Vagina (tissue), 2 donors: ENCODE measurements around the gene SIGLEC12. TPM values are rescaled to one million over a fixed set of nuclear protein-coding genes. Genes with fewer than 3 reads are reported as not detected.
A peak's percentile ranks its signal among the peaks of the same experiment; 100 is the strongest.

Experiments used
- DNase-seq, 2 donors: peaks; one replicate each; pipeline ENCODE4 v3.0.0-alpha.2; 2017; ENCODE audit errors: extremely low spot score in 2 of 2
- H3K27ac ChIP-seq: fragments of 200-600 bp; sonication (generic); one replicate; pipeline ENCODE4 v1.5.1; 2019
- H3K27me3 ChIP-seq: fragments of 200-600 bp; sonication (generic); one replicate; pipeline ENCODE4 v1.5.1; 2019
- H3K36me3 ChIP-seq, 2 donors: fragments of 200-600 bp; sonication (generic); one replicate each; pipeline ENCODE4 v1.5.1; 2017 to 2019
- H3K4me1 ChIP-seq: fragments of 200-600 bp; sonication (generic); one replicate; pipeline ENCODE4 v1.5.1; 2019
- H3K4me3 ChIP-seq, 2 donors: fragments of 200-600 bp; sonication (generic); 1 replicate in 1 of 2; 2 replicates in 1 of 2; pipeline ENCODE4 v1.5.1; 2016 to 2019
- H3K9me3 ChIP-seq: fragments of 200-600 bp; sonication (generic); one replicate; pipeline ENCODE4 v1.5.1; 2019
- POLR2A ChIP-seq, 2 donors: fragments of 450-650 bp; IDR thresholded peaks; one replicate each; pipeline ENCODE4 v1.6.1; 2017; ENCODE audit warnings: antibody characterized with exemption in 2 of 2, mild to moderate bottlenecking in 2 of 2, moderate library complexity in 2 of 2
- POLR2AphosphoS5 ChIP-seq, 2 donors: sonication (generic); formaldehyde crosslinking; IDR thresholded peaks; one replicate each; pipeline ENCODE4 v1.9.0; 2017; ENCODE audit warnings: antibody characterized with exemption in 2 of 2, mild to moderate bottlenecking in 2 of 2, low read depth in 1 of 2; ENCODE audit not compliant: insufficient read depth in 1 of 2
- intact Hi-C: fragments of 100-400 bp; cut with DNase I; formaldehyde crosslinking; loops from one replicate; pipeline ENCODE4 v1.15.1; 2023
- total RNA-seq: library from RNA; depleted of rRNA; stranded (reverse); fragments of >200 nt; gene quantifications from one replicate; pipeline ENCODE4 v1.2.3, GENCODE V29; 2016
- TF ChIP-seq, protein P1 (sequence below), 3 experiments: fragments of 450-650 bp in 2 of 3; fragments of 200-600 bp in 1 of 3; sonication (generic) in 1 of 3; IDR thresholded peaks; one replicate each; pipeline ENCODE4 v1.5.1; 2017 to 2019; ENCODE audit warnings: antibody characterized with exemption in 3 of 3, mild to moderate bottlenecking in 2 of 3, moderate library complexity in 2 of 3

The SIGLEC12 gene
- total RNA-seq, 1 donor from 2014 or later = not detected

- H3K9me3 ChIP-seq = no peaks in the 10 kb centered on the region
- intact Hi-C loops = loop anchor here (10.0 kb wide), 1 partner anchor 307 kb away; no protein-coding TSS in a partner anchor
- TF ChIP-seq POLR2A (IDR thresholded peaks at IDR 0.05) (no peak), POLR2AphosphoS5 (IDR thresholded peaks at IDR 0.05; ENCODE audit: insufficient read depth in 1 of 2, low read depth in 1 of 2) (no peak)
- TF ChIP-seq, protein P1, sequence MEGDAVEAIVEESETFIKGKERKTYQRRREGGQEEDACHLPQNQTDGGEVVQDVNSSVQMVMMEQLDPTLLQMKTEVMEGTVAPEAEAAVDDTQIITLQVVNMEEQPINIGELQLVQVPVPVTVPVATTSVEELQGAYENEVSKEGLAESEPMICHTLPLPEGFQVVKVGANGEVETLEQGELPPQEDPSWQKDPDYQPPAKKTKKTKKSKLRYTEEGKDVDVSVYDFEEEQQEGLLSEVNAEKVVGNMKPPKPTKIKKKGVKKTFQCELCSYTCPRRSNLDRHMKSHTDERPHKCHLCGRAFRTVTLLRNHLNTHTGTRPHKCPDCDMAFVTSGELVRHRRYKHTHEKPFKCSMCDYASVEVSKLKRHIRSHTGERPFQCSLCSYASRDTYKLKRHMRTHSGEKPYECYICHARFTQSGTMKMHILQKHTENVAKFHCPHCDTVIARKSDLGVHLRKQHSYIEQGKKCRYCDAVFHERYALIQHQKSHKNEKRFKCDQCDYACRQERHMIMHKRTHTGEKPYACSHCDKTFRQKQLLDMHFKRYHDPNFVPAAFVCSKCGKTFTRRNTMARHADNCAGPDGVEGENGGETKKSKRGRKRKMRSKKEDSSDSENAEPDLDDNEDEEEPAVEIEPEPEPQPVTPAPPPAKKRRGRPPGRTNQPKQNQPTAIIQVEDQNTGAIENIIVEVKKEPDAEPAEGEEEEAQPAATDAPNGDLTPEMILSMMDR (IDR thresholded peaks at IDR 0.05) = no peak
- H3K36me3 ChIP-seq = no peaks in the 10 kb centered on the region
- DNase-seq = no peak
- H3K4me3 ChIP-seq = no peak overlapping the region
- H3K27ac ChIP-seq = no peak overlapping the region
- H3K27me3 ChIP-seq = no peaks in the 10 kb centered on the region
- H3K4me1 ChIP-seq = no peaks in the 10 kb centered on the region
These were observed 24.3 kb downstream of the SIGLEC12 start for GRCh38 chr19:51477344-51477743.

DNA sequence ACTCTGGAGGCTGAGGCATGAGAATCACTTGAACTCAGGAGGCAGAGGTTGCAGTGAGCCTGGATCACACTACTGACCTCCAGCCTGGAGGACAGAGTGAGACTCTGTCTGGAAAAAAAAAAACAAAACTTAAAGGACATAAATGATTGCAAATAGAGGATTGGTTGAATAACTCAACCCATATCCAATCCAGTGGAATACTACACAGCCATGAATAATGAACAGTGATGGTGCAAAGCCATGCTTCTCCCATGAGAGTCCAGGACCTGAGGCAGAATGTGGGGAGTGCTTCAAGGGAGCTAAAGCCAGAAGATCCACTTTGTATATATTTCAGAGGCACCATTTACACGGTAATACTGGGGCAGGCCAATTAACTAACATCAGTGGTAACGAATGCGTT lies 25.4 kb downstream of the SIGLEC12 start:
- Histone ChIP-seq H3K4me3 (no peak overlapping the region), H3K36me3 (no peaks in the 10 kb centered on the region), H3K27me3 (no peaks in the 10 kb centered on the region), H3K27ac (no peak overlapping the region), H3K9me3 (no peaks in the 10 kb centered on the region), H3K4me1 (no peaks in the 10 kb centered on the region)
- no peak for TF ChIP-seq POLR2A (IDR thresholded peaks at IDR 0.05)
- TF ChIP-seq, protein P1 (IDR thresholded peaks at IDR 0.05) = no peak
- TF ChIP-seq POLR2AphosphoS5 (IDR thresholded peaks at IDR 0.05; ENCODE audit: insufficient read depth in 1 of 2, low read depth in 1 of 2) = no peak
- DNase-seq = no peak
- intact Hi-C loops = loop anchor here (1.0 to 10.0 kb wide), 2 partner anchors 21 to 309 kb away; no protein-coding TSS in a partner anchor

GRCh38 chr19:51473009-51473707 lies 28.4 kb downstream of the SIGLEC12 start:
- TF ChIP-seq POLR2AphosphoS5 (IDR thresholded peaks at IDR 0.05; ENCODE audit: insufficient read depth in 1 of 2, low read depth in 1 of 2) (peak in 1 of 2 donors; percentile 21), POLR2A (IDR thresholded peaks at IDR 0.05) (no peak)
- TF ChIP-seq, protein P1 (IDR thresholded peaks at IDR 0.05) = peak in 2 of 3 experiments; percentile 53 to 72
- no peaks in the 10 kb centered on the region for H3K4me1 ChIP-seq
- H3K36me3 ChIP-seq = no peaks in the 10 kb centered on the region
- no peak overlapping the region for H3K4me3 ChIP-seq
- H3K27ac ChIP-seq = no peak overlapping the region
- no peaks in the 10 kb centered on the region for H3K9me3 ChIP-seq
- no peaks in the 10 kb centered on the region for H3K27me3 ChIP-seq
- DNase-seq = no peak
- intact Hi-C loops = loop anchor here (10.0 kb wide), 1 partner anchor 312 kb away; no protein-coding TSS in a partner anchor

DNA sequence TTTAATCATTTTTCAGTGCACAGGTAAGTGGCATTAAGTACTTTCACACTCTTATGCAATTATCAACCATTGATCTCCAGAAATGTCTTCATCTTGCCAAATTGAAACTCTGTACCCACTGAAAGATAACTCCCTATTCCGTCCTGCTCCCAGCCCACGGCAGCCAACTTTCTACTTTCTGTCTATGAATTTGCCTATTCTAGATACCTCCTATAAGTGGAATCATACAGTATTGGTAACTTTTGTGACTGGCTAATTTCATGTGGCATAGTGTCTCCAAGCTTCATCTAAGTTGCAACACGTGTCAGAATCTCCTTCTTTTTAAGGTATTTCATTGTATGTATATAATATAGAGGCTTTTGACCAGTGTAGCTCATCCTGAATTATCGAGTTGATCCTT lies 29.0 kb downstream of the SIGLEC12 start:
- no peak for DNase-seq
- H3K27ac ChIP-seq = no peak overlapping the region
- no peaks in the 10 kb centered on the region for H3K36me3 ChIP-seq
- H3K4me3 ChIP-seq = no peak overlapping the region
- H3K4me1 ChIP-seq = no peaks in the 10 kb centered on the region
- intact Hi-C loops = loop anchor here (10.0 kb wide), 1 partner anchor 312 kb away; no protein-coding TSS in a partner anchor
- H3K27me3 ChIP-seq = no peaks in the 10 kb centered on the region
- H3K9me3 ChIP-seq = no peaks in the 10 kb centered on the region
- TF ChIP-seq POLR2A (IDR thresholded peaks at IDR 0.05) (no peak), POLR2AphosphoS5 (IDR thresholded peaks at IDR 0.05; ENCODE audit: insufficient read depth in 1 of 2, low read depth in 1 of 2) (no peak)
- TF ChIP-seq, protein P1 (IDR thresholded peaks at IDR 0.05) = no peak

DNA sequence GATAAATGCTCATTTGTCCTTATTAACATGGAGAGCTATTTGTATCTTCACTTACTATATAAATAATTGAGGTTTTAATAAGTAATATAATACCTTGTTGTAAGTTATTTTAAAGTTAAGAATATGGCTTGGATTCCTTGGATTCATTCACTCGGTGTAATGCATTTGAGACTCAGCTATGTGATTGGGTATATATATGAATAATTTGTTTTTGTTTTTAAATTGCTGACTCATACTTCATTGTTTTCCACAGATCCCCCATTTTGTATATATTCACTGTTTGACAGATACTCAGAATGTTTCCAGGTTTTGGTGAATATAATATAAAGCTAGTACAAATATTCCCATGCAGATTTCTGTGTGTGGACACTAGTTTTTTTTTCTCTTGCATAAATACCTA lies 30.1 kb downstream of the SIGLEC12 start:
- H3K36me3 ChIP-seq = no peaks in the 10 kb centered on the region
- no peak overlapping the region for H3K27ac ChIP-seq
- no peaks in the 10 kb centered on the region for H3K9me3 ChIP-seq
- no peak for DNase-seq
- H3K4me1 ChIP-seq = no peaks in the 10 kb centered on the region
- intact Hi-C loops = loop anchor here (10.0 kb wide), 1 partner anchor 313 kb away; no protein-coding TSS in a partner anchor
- no peak overlapping the region for H3K4me3 ChIP-seq
- H3K27me3 ChIP-seq = no peaks in the 10 kb centered on the region
- no peak for TF ChIP-seq POLR2AphosphoS5 (IDR thresholded peaks at IDR 0.05; ENCODE audit: insufficient read depth in 1 of 2, low read depth in 1 of 2)
- no peak for TF ChIP-seq POLR2A (IDR thresholded peaks at IDR 0.05)
- TF ChIP-seq, protein P1 (IDR thresholded peaks at IDR 0.05) = no peak
